ENCODE measurements around the gene KRTAP10-4. TPM values are rescaled to one million over a fixed set of nuclear protein-coding genes. Genes with fewer than 3 reads are reported as not detected.

Gene KRTAP10-4
- total and polyA plus RNA-seq, 2 experiments from 2014 or later, result not detected

DNA sequence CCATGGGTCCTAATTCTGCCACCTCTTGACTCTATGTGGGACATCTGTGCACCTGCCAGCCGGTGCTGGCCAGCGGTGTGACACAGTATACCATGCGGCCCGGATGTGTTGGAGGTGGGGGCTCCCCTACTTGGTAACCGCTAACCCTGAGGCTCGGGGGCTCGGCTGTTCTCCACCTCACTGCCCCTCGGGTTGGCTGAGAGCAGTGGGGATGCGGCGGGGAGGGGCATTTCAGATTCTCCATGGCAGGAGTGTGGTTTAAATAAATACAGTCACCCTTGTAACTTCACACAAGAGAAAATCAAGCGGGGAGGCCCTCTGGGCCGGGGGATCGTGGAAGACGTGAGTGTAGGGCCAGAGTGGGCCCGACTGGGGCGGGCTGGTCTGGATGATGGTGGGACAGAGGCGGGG is 44.5 kb upstream of the KRTAP10-4 start:
- 44 to 50% methylated on average over 17 of the region's 17 CpGs for WGBS, 2 experiments (ENCODE audit: low coverage in 1 of 2, low lambda C conversion rate in 2 of 2, missing lambda C conversion rate in 2 of 2)

DNA sequence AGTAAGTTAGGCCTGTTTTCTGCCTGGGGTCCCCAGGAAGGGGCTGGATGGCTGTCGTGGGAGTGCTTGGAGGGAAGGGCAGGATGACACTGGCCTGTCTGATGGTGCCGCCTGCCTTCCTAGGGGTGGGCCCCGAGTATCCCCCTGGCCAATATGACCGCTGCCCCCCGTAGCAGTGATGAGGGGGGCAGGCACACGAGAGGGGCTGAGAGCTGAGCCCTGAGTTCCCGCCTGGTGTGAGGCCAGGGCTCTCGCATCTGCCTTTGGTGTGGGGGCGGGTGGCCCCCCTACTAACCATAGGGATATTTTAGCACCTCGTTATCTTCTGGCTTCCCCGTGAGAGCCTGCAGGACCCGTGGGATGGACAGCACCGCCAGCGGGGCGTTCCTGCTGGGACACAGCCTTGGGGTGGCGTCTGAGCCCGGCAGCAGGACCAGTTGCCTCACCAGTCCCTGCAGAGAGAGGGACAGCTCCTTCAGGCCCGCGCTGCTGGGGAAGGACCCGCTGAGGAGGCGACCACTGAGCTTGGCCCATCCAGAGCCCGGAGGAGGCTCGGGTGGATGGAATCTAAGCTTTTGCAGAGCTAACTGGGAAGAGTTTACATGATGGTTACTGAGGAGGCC is 43.9 kb upstream of the KRTAP10-4 start:
- Histone ChIP-seq H3F3A (ENCODE audit: insufficient read depth) (no peaks in the 10 kb centered on the region), H3K36me3 (ENCODE audit: low read depth) (no peaks in the 10 kb centered on the region), H3K9me3 (ENCODE audit: low read depth) (no peaks in the 10 kb centered on the region), H3K9me2 (ENCODE audit: insufficient read depth) (no peaks in the 10 kb centered on the region), H3K4me3 (no peak overlapping the region), H3K4me1 (ENCODE audit: insufficient read depth) (no peaks in the 10 kb centered on the region), H2AFZ (no peak overlapping the region), H4K20me1 (ENCODE audit: insufficient read depth) (no peaks in the 10 kb centered on the region), H3K9ac (no peak overlapping the region), H3K27me3 (replicated peaks; ENCODE audit: insufficient read depth) (no peaks in the 10 kb centered on the region), H3K79me2 (ENCODE audit: insufficient read depth) (no peaks in the 10 kb centered on the region), H3K27ac (no peak overlapping the region), H3K4me2 (ENCODE audit: unreplicated experiment) (no peak overlapping the region)
- TF ChIP-seq EZH2 (IDR thresholded peaks at IDR 0.05; ENCODE audit: insufficient read depth, poor library complexity, severe bottlenecking), result no peak
- no peak for TF ChIP-seq EZH2phosphoT487 (IDR thresholded peaks at IDR 0.05; ENCODE audit: insufficient read depth, low read depth)
- 25 to 36% methylated on average over 23 of the region's 23 CpGs for WGBS, 2 experiments (ENCODE audit: low coverage in 1 of 2, low lambda C conversion rate in 2 of 2, missing lambda C conversion rate in 2 of 2)
- DNase-seq, result no peak
- in situ Hi-C loops (cut with MboI), result no loop called here

More for the DNA sequence above, 44.5 kb upstream of the KRTAP10-4 start:
- Histone ChIP-seq H3K27me3 (replicated peaks; ENCODE audit: insufficient read depth) (no peaks in the 10 kb centered on the region), H3K4me2 (ENCODE audit: unreplicated experiment) (no peak overlapping the region), H3K4me1 (ENCODE audit: insufficient read depth) (no peaks in the 10 kb centered on the region), H3K9ac (no peak overlapping the region), H3K9me2 (ENCODE audit: insufficient read depth) (no peaks in the 10 kb centered on the region), H3K4me3 (no peak overlapping the region), H4K20me1 (ENCODE audit: insufficient read depth) (no peaks in the 10 kb centered on the region), H3F3A (ENCODE audit: insufficient read depth) (no peaks in the 10 kb centered on the region), H3K36me3 (ENCODE audit: low read depth) (no peaks in the 10 kb centered on the region), H2AFZ (no peak overlapping the region), H3K79me2 (ENCODE audit: insufficient read depth) (no peaks in the 10 kb centered on the region), H3K9me3 (ENCODE audit: low read depth) (no peaks in the 10 kb centered on the region), H3K27ac (no peak overlapping the region)
- in situ Hi-C loops (cut with MboI), result no loop called here
- no peak for TF ChIP-seq EZH2 (IDR thresholded peaks at IDR 0.05; ENCODE audit: insufficient read depth, poor library complexity, severe bottlenecking)
- no peak for TF ChIP-seq EZH2phosphoT487 (IDR thresholded peaks at IDR 0.05; ENCODE audit: insufficient read depth, low read depth)
- no peak for DNase-seq

DNA sequence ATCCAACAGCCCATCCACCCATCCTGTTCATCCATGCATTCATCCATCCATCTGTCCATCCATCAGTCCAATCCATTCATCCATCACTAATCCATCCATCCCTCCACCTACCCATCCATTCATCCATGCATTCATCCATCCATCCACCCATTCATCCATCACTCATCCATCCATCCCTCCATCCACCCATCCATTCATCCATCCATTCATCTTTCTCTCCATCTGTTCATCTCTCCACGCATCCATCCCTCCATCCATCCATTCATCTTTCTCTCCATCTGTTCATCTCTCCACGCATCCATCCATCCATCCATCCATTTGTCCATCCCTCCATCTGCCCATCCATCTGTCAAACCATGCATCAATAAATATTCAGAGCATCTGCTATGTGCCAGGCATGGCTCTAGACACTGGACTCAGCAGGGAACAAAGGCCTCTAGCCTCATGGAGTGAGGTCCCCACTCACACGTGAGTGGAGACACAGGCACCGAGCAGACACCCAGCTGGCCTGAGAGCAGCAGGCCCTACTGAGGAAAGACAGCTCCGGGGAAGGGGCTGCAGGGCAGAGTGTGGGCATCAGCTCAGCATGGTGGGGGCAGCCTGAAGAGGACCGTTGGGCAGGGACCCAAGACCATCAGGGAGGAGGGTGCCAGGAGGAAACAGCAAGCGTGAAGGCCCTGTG is 43.2 kb upstream of the KRTAP10-4 start:
- H3K9ac ChIP-seq, result no peak overlapping the region
- DNase-seq, result no peak
- in situ Hi-C loops (cut with MboI), result no loop called here

DNA sequence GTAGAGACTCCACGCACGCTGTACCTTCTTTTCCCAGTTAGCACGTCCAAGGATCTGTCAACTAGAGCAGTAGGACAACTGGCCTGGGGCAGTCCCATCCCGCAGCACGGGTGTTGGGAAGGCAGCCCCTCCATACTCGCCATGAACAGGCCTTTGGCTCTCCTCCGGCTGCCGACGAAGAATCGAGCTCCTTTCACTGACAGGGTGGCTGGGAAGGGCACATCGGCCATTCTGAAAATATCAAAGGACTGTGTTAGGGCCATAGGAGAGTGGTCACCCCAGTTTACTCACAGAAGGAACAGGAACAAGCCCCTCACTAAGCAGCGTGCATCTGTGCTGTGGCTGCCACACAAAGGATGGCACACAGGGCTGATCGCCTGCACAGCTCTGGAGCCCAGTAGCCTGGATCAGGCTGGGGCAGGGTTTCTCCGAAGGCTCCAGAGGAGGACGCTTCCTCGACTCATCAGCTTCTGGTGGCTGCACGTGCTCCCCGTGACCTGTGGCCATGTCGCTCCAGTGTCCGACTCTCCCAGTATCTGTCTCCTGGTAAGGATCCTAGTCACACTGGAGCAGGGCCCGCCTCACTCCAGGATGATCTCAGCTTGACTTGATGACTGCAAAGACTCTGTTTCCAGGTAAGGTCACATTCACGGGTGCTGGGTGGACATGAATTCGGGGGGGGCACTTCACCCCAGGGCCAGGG is 42.5 kb upstream of the KRTAP10-4 start:
- H2AFZ ChIP-seq, result no peak overlapping the region
- no peaks in the 10 kb centered on the region for H3K27me3 ChIP-seq (replicated peaks; ENCODE audit: insufficient read depth)
- no peaks in the 10 kb centered on the region for H3K9me2 ChIP-seq (ENCODE audit: insufficient read depth)
- 55 to 56% methylated on average over 23 of the region's 23 CpGs for WGBS, 2 experiments (ENCODE audit: low coverage in 1 of 2, low lambda C conversion rate in 2 of 2, missing lambda C conversion rate in 2 of 2)
- H3K79me2 ChIP-seq (ENCODE audit: insufficient read depth), result no peaks in the 10 kb centered on the region
- H3K9me3 ChIP-seq (ENCODE audit: low read depth), result no peaks in the 10 kb centered on the region
- no peaks in the 10 kb centered on the region for H3F3A ChIP-seq (ENCODE audit: insufficient read depth)
- H3K4me2 ChIP-seq (ENCODE audit: unreplicated experiment), result no peak overlapping the region
- in situ Hi-C loops (cut with MboI), result no loop called here
- no peak overlapping the region for H3K9ac ChIP-seq
- TF ChIP-seq EZH2phosphoT487 (IDR thresholded peaks at IDR 0.05; ENCODE audit: insufficient read depth, low read depth) (no peak), EZH2 (IDR thresholded peaks at IDR 0.05; ENCODE audit: insufficient read depth, poor library complexity, severe bottlenecking) (no peak)
- no peaks in the 10 kb centered on the region for H3K4me1 ChIP-seq (ENCODE audit: insufficient read depth)
- DNase-seq, result no peak
- H3K27ac ChIP-seq, result no peak overlapping the region
- no peaks in the 10 kb centered on the region for H4K20me1 ChIP-seq (ENCODE audit: insufficient read depth)
- H3K4me3 ChIP-seq, result no peak overlapping the region
- no peaks in the 10 kb centered on the region for H3K36me3 ChIP-seq (ENCODE audit: low read depth)

More for the DNA sequence above, 43.2 kb upstream of the KRTAP10-4 start:
- Histone ChIP-seq H2AFZ (no peak overlapping the region), H3K9me2 (ENCODE audit: insufficient read depth) (no peaks in the 10 kb centered on the region), H3K36me3 (ENCODE audit: low read depth) (no peaks in the 10 kb centered on the region), H3K4me3 (no peak overlapping the region), H3K9me3 (ENCODE audit: low read depth) (no peaks in the 10 kb centered on the region), H3K79me2 (ENCODE audit: insufficient read depth) (no peaks in the 10 kb centered on the region), H3F3A (ENCODE audit: insufficient read depth) (no peaks in the 10 kb centered on the region), H3K4me2 (ENCODE audit: unreplicated experiment) (no peak overlapping the region), H3K27me3 (replicated peaks; ENCODE audit: insufficient read depth) (no peaks in the 10 kb centered on the region), H4K20me1 (ENCODE audit: insufficient read depth) (no peaks in the 10 kb centered on the region), H3K4me1 (ENCODE audit: insufficient read depth) (no peaks in the 10 kb centered on the region), H3K27ac (no peak overlapping the region)
- WGBS, 2 experiments (ENCODE audit: low coverage in 1 of 2, low lambda C conversion rate in 2 of 2, missing lambda C conversion rate in 2 of 2), result 36 to 40% methylated on average over 7 of the region's 7 CpGs
- TF ChIP-seq EZH2phosphoT487 (IDR thresholded peaks at IDR 0.05; ENCODE audit: insufficient read depth, low read depth) (no peak), EZH2 (IDR thresholded peaks at IDR 0.05; ENCODE audit: insufficient read depth, poor library complexity, severe bottlenecking) (no peak)

Data from GM23248 (cell line).